Skin epidermis (tissue), 12 donors: Measurements from ENCODE around the gene ZBTB6.
"Not testable (repeated sequence)": the region's sequence is repeated elsewhere in the genome, so short reads cannot be mapped to it uniquely, and the experiment has no call there.

Experiments used
- H3K27ac ChIP-seq, 21 experiments: fragments of 200-600 bp; sonication (generic) in 11 of 21; one replicate each; pipeline ENCODE4 v1.5.0; 2020; ENCODE audit warnings: mild to moderate bottlenecking in 3 of 21, inconsistent platforms in 2 of 21, moderate library complexity in 2 of 21
- H3K4me3 ChIP-seq, 7 experiments: fragments of 200-600 bp; sonication (generic) in 2 of 7; one replicate each; pipeline ENCODE4 v1.5.0; 2020; ENCODE audit warnings: inconsistent platforms in 2 of 7, mild to moderate bottlenecking in 2 of 7, moderate library complexity in 1 of 7

The ZBTB6 gene

DNA sequence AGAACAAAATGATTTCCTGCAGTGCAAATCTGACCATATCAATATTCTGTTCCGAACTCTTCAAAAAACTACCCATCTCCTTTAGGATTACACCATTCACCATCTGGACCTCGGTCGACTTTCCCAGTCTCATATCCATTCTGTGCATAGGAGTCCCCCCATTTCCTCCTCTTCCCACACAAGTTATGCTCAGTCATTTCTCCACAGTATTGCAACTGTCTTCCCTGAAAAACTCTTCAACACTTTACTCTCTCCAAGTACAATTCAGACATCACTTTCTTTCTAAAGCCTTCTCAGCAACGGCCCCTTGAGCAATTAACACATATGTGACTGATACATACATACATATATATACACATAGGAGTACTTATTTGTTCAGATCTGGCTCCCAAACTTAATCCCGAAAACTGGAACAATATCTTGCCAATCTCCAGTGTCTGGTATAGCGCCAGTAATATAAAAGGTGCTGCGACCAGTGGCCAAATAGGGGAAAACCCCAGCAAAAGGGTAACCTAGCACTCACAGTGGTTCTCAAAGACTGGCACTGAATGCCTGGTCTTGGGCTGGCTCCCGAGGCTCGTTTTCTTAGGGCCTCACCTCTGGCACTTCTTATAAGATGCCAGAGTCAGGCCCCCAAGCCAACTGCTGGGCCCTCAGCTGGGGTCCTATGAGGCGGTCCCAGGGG, 17.6 kb upstream of the ZBTB6 start:
- peak overlapping the region; percentile 57 to 94 (median 63) for H3K4me3 ChIP-seq
- peak overlapping the region; percentile 61 to 92 (median 88) for H3K27ac ChIP-seq

DNA sequence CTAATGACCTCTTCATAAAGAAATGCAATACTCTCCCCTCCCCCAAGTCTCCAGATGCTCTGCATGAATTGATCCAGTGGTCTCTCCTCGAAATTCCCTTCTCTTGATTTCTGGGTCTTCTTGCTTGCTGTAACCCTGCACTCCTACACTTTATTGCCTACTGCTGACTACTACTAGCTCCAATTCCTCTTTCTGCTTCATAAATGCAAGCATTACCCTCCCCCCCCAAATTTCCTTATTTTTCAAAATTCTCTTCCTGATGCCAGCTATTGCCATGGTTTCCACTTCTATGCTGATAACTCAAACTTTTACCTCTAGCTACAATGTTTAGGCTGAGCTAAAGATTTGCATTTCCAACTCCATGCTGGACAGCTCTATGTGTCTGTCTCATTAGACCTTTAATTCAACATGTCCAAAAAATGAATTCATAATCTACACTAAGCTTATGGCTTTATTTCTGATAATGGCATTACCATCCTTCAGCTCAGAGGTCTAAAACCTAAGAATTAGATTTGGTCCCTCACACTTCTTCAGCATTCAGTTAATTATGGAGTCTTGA, 16.8 kb upstream of the ZBTB6 start:
- Histone ChIP-seq H3K27ac (no peak overlapping the region), H3K4me3 (no peak overlapping the region)

DNA sequence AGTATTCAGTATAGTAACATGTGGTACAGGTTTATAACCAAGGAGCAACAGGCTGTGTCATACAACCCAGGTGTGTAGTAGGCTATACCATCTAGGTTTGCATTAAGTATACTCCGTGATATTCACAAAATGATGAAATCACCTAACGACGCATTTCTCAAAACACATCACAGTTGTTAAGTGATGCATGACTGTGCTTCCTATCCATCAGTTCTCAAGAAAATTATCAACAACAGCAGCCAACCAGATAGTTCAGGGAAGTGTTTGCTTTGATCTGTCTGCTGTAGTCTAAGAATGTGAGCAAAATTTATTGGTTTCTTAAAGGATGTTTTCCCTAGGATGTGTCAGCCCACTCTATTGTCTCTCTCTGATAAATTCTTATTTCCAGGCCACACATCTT, 10.8 kb upstream of the ZBTB6 start:
- H3K27ac ChIP-seq = no peak overlapping the region
- no peak overlapping the region for H3K4me3 ChIP-seq

DNA sequence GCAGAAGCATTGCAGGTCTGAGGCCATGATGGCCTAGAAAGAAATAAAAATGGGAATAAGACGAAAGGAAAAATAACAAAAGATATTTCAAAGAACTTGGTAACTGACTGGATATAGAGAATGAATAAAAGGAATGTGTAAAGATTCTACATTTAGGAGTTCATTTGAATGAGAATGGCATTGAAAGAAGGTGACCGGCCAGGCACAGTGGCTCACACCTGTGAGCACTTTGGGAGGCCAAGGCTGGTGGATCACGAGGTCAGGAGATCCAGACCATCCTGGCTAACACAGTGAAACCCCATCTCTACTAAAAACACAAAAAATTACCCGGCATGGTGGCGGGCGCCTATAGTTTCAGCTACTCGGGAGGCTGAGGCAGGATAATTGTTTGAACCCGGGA, 9.6 kb upstream of the ZBTB6 start:
- H3K27ac ChIP-seq = no peak overlapping the region
- H3K4me3 ChIP-seq = no peak overlapping the region

DNA sequence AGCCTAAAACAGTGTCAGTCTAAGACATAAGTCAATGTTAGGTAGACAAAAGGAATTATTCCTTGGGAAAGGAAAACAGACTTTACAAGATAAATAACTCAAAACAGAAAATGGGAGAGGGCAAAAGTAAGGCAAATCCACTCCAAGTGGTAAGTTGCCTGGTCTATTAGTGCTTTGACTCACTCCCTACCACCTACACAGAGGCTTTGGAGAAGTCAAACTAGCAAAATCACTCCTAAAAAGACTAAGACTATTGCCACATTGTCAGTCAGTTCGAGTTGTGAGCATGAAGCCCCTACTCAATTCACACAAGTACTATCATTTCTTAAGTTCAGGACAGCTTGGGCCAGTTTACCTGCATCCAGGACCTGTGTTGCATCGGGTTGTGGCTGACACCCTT, 5.2 kb upstream of the ZBTB6 start:
- Histone ChIP-seq H3K4me3 (no peak overlapping the region), H3K27ac (no peak overlapping the region)

DNA sequence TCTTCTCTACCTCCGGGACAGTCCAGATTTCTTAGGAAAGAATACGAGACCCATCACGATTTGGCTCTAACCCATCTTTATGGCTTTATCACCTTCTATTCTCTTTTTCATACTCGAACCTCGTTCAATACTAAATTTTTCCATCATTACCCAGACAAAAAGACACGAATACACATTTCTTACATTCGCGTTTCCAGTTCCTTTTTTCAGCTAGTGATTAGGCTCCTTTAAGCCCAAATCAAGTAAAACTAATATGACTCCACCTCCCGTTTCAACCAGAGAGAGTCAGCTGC, 506 bp downstream of the ZBTB6 start:
- H3K27ac ChIP-seq = peak overlapping the region; percentile 23 to 95 (median 86)
- peak overlapping the region; percentile 43 to 78 (median 66) for H3K4me3 ChIP-seq

DNA sequence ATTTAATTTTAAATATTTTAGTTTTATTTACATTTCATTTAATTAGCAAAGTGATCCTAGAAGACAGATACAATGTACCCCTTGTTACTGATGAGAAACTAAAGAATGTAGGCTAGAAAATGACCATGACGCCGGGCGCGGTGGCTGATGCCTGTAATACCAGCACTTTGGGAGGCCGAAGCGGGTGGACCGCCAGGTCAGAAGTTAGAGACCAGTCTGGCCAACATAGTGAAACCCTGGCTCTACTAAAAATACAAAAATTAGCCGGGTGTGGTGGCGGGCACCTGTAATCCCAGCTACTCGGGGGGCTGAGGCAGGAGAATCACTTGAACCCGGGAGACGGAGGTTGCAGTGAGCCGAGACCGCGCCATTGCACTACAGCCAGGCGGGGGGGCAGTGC, 7.0 kb downstream of the ZBTB6 start:
- H3K27ac ChIP-seq = peak overlapping the region in 1 of 21 experiments; percentile 96
- not testable (repeated sequence) for H3K4me3 ChIP-seq

DNA sequence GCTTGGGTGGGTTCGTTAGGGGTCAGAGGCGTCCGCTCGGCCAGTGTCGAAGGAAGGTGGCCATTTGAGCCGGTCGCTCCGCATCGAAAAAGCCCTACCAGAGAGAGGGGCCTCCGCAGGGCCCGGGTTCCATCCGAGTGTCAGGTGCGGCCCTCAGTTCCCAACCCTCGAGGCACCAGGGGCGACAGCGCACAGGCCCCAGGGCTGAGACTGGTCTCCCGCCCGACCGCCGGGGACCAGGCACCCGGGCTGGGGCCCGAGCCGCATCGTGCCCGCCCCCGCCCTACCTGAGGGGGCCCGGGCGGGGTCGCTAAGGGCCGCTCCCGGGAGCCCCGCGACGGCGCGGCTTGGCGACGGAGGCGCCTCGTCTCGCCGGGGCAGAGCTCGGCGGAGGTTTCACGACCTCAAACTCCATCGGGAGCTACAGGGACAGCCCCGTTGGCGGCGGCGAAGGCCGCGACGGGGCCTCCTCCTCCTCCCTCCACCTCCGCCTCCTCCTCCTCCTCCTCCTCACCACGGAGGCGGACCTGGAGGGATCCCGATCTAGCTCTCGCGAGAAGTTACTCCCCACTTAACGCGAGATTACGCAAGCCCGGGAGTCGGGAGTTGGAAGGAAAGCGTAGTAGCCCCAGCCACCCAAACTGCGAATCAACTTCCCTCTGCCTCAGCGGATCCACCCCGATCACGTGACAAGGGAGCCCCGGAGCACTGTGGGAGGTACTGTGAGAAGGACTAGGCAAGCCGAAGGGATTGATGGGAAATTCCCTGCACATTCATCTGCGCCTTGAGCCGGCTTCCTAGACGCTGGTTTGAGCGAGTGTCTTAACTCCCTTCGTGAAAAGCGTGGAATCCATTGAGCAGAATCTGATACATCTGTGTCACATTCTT, 8.1 kb downstream of the ZBTB6 start, which contains the start of gene RC3H2:
TSS of gene RC3H2 (minus strand) at position 537 of the 888 bp plus-strand sequence. CDS start 7,850 bp downstream, outside the sequence.
- Histone ChIP-seq H3K27ac (peak within 1 kb of the TSS; percentile 90 to 99 (median 96)), H3K4me3 (peak within 1 kb of the TSS; percentile 85 to 99 (median 93))

DNA sequence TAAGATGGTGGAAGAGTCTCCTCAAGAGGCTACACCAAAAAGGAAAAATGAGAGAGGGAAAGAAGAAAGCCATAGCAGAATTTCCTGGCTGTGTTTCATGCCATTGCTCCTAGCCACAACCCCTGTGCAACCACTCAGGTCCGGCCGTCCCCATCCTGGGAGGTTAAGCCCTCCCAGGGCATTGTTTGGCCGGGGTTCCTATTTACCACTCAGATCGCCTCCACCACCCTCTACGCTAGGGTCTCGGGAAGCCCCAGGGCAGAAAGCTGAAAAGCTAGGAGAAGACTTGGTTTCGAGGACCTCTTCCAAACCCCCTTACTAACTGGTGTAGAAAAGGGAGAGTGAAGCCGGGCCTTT, 8.7 kb downstream of the ZBTB6 start:
- peak overlapping the region; percentile 85 to 99 (median 93) for H3K4me3 ChIP-seq
- peak overlapping the region; percentile 90 to 99 (median 96) for H3K27ac ChIP-seq

DNA sequence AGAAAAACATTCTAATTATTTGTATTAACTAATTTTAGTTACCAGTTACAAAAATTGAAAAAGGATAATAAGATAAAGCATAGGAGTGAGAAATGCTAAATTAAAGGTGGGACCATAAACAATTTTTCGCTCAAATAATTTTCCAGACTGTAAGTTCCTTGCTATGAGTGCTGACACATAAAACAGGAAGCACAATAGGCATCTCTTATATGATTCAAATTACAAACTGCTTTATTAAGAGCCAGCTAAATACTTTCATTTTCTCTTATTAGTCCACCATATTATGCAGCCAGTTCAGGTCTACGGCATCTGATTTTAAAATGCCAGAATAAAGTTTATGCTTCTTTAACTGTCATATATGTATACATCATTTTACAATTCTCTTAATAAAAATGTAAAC, 12.3 kb downstream of the ZBTB6 start:
- Histone ChIP-seq H3K27ac (peak overlapping the region in 8 of 21 experiments; percentile 28 to 72 (median 60)), H3K4me3 (peak overlapping the region in 1 of 7 experiments; percentile 18)

DNA sequence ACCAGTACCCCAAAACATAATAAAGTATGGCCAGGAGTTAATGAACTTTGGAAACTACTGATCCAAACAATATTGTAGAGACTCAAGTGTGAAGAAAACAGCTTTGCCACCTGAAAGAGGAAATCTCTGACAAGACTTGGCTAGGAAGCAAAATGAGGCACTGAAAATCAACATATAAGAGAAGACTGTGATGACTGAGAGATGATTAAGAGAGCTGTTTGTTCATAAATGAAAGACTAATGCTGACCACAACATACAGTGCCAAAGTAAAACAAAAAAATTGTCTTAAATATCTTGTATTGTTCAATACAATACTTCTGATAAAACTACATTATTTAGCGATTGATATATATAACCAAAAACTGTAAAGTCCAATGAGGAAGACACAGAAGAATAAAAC, 15.2 kb downstream of the ZBTB6 start:
- no peak overlapping the region for H3K27ac ChIP-seq
- H3K4me3 ChIP-seq = no peak overlapping the region

DNA sequence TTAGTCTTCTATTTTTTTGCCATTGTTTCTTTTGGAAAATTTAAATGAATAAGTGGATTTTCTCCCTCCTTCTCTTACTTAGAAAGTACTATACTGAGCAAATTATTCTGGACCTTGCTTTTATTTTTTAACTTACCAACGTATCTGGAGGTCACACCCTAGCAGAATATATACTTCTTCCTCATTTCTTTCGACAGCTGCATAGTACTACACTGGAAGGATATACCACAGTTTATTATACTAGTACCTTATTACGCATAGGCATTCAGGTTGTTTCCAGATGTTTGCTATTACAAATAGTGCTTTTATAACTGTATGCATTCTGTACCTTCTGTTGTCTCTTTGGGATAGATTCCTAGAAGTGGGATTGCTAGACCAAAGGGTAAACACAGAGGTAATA, 24.6 kb downstream of the ZBTB6 start:
- no peak overlapping the region for H3K4me3 ChIP-seq
- H3K27ac ChIP-seq = no peak overlapping the region

DNA sequence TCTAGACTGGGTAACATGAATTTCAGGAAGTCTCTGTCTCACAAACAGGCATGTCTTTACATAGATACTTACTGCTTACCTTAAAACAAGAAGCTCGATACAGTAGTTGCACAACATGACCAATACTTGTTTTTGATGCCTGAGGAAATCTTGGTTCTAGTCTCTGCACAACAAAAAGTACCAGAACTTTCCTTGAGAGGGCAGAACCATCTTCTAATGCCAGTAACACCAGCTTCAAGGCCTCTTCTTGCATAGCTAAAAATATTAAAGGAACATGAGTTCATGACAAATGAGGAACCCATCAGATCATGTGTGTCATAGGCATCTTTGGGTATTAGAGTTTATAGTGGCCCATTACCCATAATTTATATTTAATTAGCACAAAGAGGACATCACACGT, 30.0 kb downstream of the ZBTB6 start:
- no peak overlapping the region for H3K4me3 ChIP-seq
- H3K27ac ChIP-seq = no peak overlapping the region

DNA sequence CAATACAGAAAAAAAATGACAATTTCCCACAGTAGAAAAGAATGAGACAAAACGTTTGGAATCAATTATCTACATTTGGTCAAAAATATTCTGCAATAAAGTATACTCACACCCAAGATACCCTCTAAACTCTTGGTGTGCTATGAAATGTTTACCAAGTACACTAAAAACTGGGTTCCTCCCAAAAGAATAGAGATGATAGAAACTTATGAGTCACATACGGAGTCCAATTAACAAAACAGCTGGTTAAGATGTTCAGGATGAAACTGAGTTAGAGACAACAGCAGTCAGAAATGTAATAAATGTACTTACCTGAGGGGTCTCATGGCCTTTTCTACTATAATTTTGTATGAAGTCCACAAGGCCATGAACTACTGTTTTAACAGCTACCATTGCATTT, 33.7 kb downstream of the ZBTB6 start:
- H3K27ac ChIP-seq = no peak overlapping the region
- no peak overlapping the region for H3K4me3 ChIP-seq

DNA sequence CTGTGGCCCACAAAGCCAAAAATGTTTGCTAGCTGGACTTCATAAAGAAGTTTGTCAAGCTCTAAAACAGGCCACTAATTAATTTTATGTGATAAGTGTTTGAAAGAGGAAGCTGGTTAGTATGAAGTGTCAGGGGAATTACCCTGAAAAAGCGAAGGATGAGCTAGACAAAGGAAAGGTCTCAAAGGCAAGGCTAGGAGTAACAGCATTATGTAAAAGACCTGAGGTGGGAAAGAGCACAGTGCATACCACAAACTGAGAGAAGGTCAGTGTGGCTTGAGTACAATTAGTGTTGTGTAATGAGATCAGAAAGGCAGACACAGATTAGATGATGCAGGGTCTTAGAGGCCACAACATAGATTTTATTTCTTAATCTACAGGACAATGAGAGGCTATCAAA, 37.6 kb downstream of the ZBTB6 start:
- H3K4me3 ChIP-seq = no peak overlapping the region
- no peak overlapping the region for H3K27ac ChIP-seq

DNA sequence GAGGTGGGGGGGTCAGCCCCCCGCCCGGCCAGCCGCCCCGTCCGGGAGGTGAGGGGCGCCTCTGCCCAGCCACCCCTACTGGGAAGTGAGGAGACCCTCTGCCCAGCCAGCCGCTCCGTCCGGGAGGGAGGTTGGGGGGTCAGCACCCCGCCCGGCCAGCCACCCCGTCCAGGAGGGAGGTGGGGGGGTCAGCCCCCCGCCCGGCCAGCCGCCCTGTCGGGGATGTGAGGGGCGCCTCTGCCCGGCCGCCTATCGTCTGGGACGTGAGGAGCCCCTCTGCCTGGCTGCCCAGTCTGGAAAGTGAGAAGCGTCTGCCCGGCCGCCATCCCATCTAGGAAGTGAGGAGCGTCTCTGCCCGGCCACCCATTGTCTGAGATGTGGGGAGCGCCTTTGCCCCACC, 45.8 kb downstream of the ZBTB6 start:
- not testable (repeated sequence) for H3K27ac ChIP-seq, H3K4me3 ChIP-seq

DNA sequence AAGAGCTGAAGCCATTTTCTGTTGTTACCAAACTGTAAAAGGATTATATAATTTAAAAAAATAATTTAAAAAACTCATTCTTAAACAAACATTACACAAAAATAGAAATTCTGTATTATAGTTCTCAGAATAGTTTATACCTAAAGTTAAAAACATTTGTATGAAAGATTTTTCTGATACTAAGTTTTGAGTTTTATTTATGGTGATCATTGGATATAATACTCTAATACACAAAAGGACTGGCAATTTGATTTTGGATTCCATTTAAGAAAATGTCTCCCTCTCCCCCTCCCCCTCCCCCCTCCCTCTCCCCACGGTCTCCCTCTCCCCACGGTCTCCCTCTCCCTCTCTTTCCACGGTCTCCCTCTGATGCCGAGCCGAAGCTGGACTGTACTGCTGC, 47.0 kb downstream of the ZBTB6 start:
- Histone ChIP-seq H3K27ac (no peak overlapping the region), H3K4me3 (no peak overlapping the region)

DNA sequence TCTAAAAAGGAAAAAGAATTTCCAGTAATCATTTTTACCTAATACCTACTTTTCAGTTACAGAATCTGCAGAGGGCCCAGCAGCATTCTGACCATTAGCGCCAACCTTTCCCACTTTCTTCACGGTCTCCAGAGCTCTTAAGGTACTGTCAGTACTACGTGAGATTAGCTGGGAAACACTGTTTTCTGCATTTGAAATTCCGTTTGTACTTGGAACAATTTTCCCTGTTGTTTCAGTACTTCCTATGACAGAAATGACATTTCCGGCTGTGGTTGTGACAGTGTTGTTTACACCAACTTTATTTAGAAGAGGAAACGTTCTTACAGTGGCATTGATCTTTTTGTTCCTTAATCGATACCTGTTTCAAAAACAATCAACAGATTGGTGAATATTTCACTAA, 47.8 kb downstream of the ZBTB6 start:
- H3K27ac ChIP-seq = peak overlapping the region in 3 of 21 experiments; percentile 22 to 67 (median 54)

DNA sequence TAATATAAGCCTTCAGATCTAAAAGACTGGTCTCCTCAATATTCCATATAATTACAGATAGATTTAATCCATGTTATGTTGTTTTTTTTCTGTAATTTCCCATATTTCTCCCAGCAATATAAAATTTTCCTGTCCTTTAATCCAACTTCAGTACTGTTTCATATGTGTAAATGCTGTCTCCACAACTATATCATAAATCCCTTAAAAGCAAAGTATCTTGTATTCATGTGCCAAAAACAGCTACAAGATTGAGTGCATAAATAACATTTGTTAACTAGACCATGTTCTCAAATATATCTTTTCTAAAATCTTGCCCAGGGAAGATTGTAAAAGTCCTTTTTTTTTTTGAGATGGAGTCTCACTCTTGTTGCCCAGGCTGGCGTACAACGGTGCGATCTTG, 49.7 kb downstream of the ZBTB6 start:
- Histone ChIP-seq H3K4me3 (no peak overlapping the region), H3K27ac (no peak overlapping the region)

More for the DNA sequence above, 47.8 kb downstream of the ZBTB6 start:
- H3K4me3 ChIP-seq = no peak overlapping the region

DNA sequence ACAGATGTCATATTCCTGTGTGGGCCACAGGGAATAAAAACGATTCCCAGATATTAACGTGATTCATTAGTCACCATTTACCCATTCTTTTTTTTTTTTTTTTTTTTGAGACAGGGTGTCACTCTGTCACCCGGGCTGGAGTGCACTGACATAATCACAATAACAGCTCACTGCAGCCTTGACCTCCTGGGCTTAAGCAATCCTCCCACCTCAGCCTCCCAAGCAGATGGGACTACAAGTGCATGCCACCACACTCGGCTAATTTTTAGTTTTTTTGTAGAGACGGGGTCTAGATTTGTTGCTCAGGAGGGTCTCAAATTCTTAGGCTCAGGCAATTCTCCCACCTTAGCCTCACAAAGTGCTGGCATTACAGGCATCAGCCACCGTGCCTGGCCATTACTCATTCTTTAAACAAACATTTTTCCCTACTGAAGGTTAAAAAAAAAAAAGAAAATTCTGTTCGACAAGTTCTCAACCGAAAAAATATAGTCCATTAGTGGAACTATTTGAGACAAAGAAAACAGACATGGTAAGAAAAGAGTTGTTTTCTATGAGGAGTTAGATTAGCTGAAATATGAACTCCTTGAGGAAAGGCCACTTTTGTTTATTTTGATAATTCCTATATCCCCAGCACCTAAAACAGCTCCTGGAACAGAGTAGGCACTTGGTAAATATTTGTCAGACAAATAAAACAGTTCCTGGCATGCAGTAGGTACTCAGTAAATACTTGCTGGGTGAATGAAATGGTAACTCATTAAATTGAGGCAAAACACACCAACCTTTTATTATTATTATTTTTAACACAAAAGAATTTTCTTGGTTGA, 52.6 kb downstream of the ZBTB6 start:
- H3K27ac ChIP-seq = no peak overlapping the region
- no peak overlapping the region for H3K4me3 ChIP-seq
